H9 (cell line): Measurements from ENCODE around the gene TSPAN8. TPM values are rescaled to one million over a fixed set of nuclear protein-coding genes. Genes with fewer than 3 reads are reported as not detected.
"Not testable (repeated sequence)": the region's sequence is repeated elsewhere in the genome, so short reads cannot be mapped to it uniquely, and the experiment has no call there.

Experiments
- DNase-seq: peaks from one replicate; pipeline ENCODE4 v3.0.0-alpha.2; 2017
- H2AFZ ChIP-seq: one replicate; pipeline ENCODE4 v1.6.1; 2013; ENCODE audit warnings: mild to moderate bottlenecking, low read length, control low read depth, moderate library complexity
- H2AK5ac ChIP-seq: 2 replicates; pipeline ENCODE4 v1.6.1; 2013; ENCODE audit warnings: low read length, control low read depth, mixed read lengths; ENCODE audit not compliant: insufficient read length
- H2BK120ac ChIP-seq: one replicate; pipeline ENCODE4 v1.6.1; 2013; ENCODE audit warnings: low read depth, mild to moderate bottlenecking, low read length, control low read depth, inconsistent platforms; ENCODE audit not compliant: poor library complexity, severe bottlenecking
- H2BK12ac ChIP-seq: 2 replicates; pipeline ENCODE4 v1.6.1; 2013; ENCODE audit warnings: low read length, control low read depth, mixed read lengths, low read depth; ENCODE audit not compliant: insufficient read length
- H2BK15ac ChIP-seq: 2 replicates; pipeline ENCODE4 v1.6.1; 2013; ENCODE audit warnings: low read depth, low read length, control low read depth
- H2BK20ac ChIP-seq: one replicate; pipeline ENCODE4 v1.6.1; 2013; ENCODE audit warnings: low read depth, mild to moderate bottlenecking, low read length, control low read depth, inconsistent platforms; ENCODE audit not compliant: poor library complexity, severe bottlenecking
- H2BK5ac ChIP-seq: 2 replicates; pipeline ENCODE4 v1.6.1; 2013; ENCODE audit warnings: low read length, control low read depth, mixed read lengths; ENCODE audit not compliant: insufficient read length
- H3K14ac ChIP-seq: 2 replicates; pipeline ENCODE4 v1.6.1; 2013; ENCODE audit warnings: low read length, control low read depth; ENCODE audit not compliant: insufficient read depth
- H3K18ac ChIP-seq: 2 replicates; pipeline ENCODE4 v1.6.1; 2013; ENCODE audit warnings: low read depth, mild to moderate bottlenecking, mixed read lengths, low read length, control low read depth; ENCODE audit not compliant: insufficient read length
- H3K23ac ChIP-seq: 2 replicates; pipeline ENCODE4 v1.6.1; 2013; ENCODE audit warnings: low read length, control low read depth, mixed read lengths, low read depth; ENCODE audit not compliant: insufficient read length
- H3K23me2 ChIP-seq: 2 replicates; pipeline ENCODE4 v1.6.1; 2013; ENCODE audit warnings: low read depth, mild to moderate bottlenecking, mixed read lengths, low read length, control low read depth; ENCODE audit not compliant: insufficient read length, poor library complexity, severe bottlenecking
- H3K27ac ChIP-seq: 2 replicates; pipeline ENCODE4 v1.5.1; 2013; ENCODE audit warnings: low read length, control low read depth, mixed read lengths, low read depth; ENCODE audit not compliant: insufficient read length
- H3K27me3 ChIP-seq: 2 replicates; pipeline ENCODE4 v1.6.1; 2013; ENCODE audit warnings: low read length, control low read depth, inconsistent platforms; ENCODE audit not compliant: insufficient read depth
- H3K4ac ChIP-seq: 2 replicates; pipeline ENCODE4 v1.6.1; 2013; ENCODE audit warnings: low read depth, mild to moderate bottlenecking, control low read depth, inconsistent platforms, low read length, moderate library complexity
- H3K4me1 ChIP-seq: 2 replicates; pipeline ENCODE4 v1.6.1; 2013; ENCODE audit warnings: low read length, control low read depth, inconsistent platforms; ENCODE audit not compliant: insufficient read depth
- H3K4me2 ChIP-seq: 2 replicates; pipeline ENCODE4 v1.6.1; 2013; ENCODE audit warnings: low read length, control low read depth, mixed read lengths; ENCODE audit not compliant: insufficient read length, insufficient read depth
- H3K56ac ChIP-seq: 2 replicates; pipeline ENCODE4 v1.6.1; 2013; ENCODE audit warnings: low read depth, mild to moderate bottlenecking, mixed read lengths, low read length, control low read depth; ENCODE audit not compliant: insufficient read length
- H3K79me1 ChIP-seq: 2 replicates; pipeline ENCODE4 v1.6.1; 2013; ENCODE audit warnings: low read depth, mild to moderate bottlenecking, moderate library complexity, low read length, control low read depth, inconsistent platforms; ENCODE audit not compliant: insufficient read depth, poor library complexity, severe bottlenecking
- H3K79me2 ChIP-seq: 2 replicates; pipeline ENCODE4 v1.6.1; 2013; ENCODE audit warnings: low read length, control low read depth, inconsistent platforms; ENCODE audit not compliant: insufficient read depth
- H3K9ac ChIP-seq: 2 replicates; pipeline ENCODE4 v1.6.1; 2013; ENCODE audit warnings: low read length, control low read depth, mixed read lengths; ENCODE audit not compliant: insufficient read length; ENCODE audit errors: extremely low read depth
- H3K9me3 ChIP-seq: one replicate; pipeline ENCODE4 v1.6.1; 2013; ENCODE audit warnings: low read depth, low read length, inconsistent platforms; ENCODE audit not compliant: control insufficient read depth
- H3T11ph ChIP-seq: one replicate; pipeline ENCODE4 v1.6.1; 2013; ENCODE audit warnings: mild to moderate bottlenecking, low read length, control low read depth, inconsistent platforms
- H4K20me1 ChIP-seq: one replicate; pipeline ENCODE4 v1.6.1; 2013; ENCODE audit not compliant: control insufficient read depth, insufficient read length, insufficient read depth
- H4K5ac ChIP-seq: 2 replicates; pipeline ENCODE4 v1.6.1; 2013; ENCODE audit warnings: low read depth, mild to moderate bottlenecking, mixed read lengths, low read length, control low read depth; ENCODE audit not compliant: insufficient read length
- H4K8ac ChIP-seq: replicated peaks from 2 replicates; pipeline ENCODE4 v1.6.1; 2013; ENCODE audit warnings: low read length, control low read depth, mixed read lengths, low read depth; ENCODE audit not compliant: insufficient read length
- H4K91ac ChIP-seq: 2 replicates; pipeline ENCODE4 v1.6.1; 2013; ENCODE audit warnings: low read depth, mild to moderate bottlenecking, moderate library complexity, mixed read lengths, low read length, control low read depth; ENCODE audit not compliant: insufficient read length
- H3K27ac Mint-ChIP-seq, 3 experiments: 2 replicates in 2 of 3; 3 replicates in 1 of 3; pipeline ENCODE4 v1.8.0; 2020 to 2021; ENCODE audit warnings: mixed read lengths in 3 of 3, mild to moderate bottlenecking in 1 of 3, moderate library complexity in 1 of 3
- H3K27me3 Mint-ChIP-seq: 2 replicates; pipeline ENCODE4 v1.8.0; 2021; ENCODE audit warnings: low read depth, mild to moderate bottlenecking, moderate library complexity, mixed read lengths
- H3K36me3 Mint-ChIP-seq, 3 experiments: 2 replicates in 2 of 3; 3 replicates in 1 of 3; pipeline ENCODE4 v1.8.0; 2020 to 2021; ENCODE audit warnings: low read depth in 3 of 3, mixed read lengths in 3 of 3; ENCODE audit not compliant: insufficient read depth in 1 of 3
- H3K4me1 Mint-ChIP-seq, 2 experiments: 2 replicates each; pipeline ENCODE4 v1.8.0; 2020; ENCODE audit warnings: mixed read lengths in 2 of 2
- H3K4me3 Mint-ChIP-seq, 2 experiments: 2 replicates in 1 of 2; 3 replicates in 1 of 2; pipeline ENCODE4 v1.8.0; 2020 to 2021; ENCODE audit warnings: mild to moderate bottlenecking in 2 of 2, mixed read lengths in 2 of 2, moderate library complexity in 1 of 2
- H3K9me3 Mint-ChIP-seq, 2 experiments: 2 replicates in 1 of 2; 3 replicates in 1 of 2; pipeline ENCODE4 v1.8.0; 2020; ENCODE audit warnings: mild to moderate bottlenecking in 2 of 2, mixed read lengths in 2 of 2, moderate library complexity in 1 of 2
- CTCF ChIP-seq: fragments of 200-600 bp; sonication (generic); conservative IDR thresholded peaks from 3 replicates; pipeline ENCODE4 v1.8.0; 2021; ENCODE audit warnings: antibody characterized with exemption, mild to moderate bottlenecking
- WGBS: extraction: QIAGEN DNeasy Blood & Tissue Kit; methylation state at CpG from one replicate; pipeline ENCODE4 v1.1.7; 2013; ENCODE audit warnings: missing lambda C conversion rate, low lambda C conversion rate, mixed read lengths; ENCODE audit not compliant: insufficient read length; ENCODE audit errors: extremely low coverage; 5-methylcytosine and 5-hydroxymethylcytosine counted together
- total RNA-seq: library from RNA; stranded (reverse); gene quantifications from 2 replicates; pipeline ENCODE4 v1.2.1, GENCODE V29; 2021

The TSPAN8 gene
- total RNA-seq, 1 experiment from 2014 or later, result not detected

GRCh38 chr12:71124835-71125460 lies 32.9 kb downstream of the TSPAN8 start:
- H3K27me3 Mint-ChIP-seq, result no peaks in the 10 kb centered on the region

GRCh38 chr12:71113148-71113547 lies 44.7 kb downstream of the TSPAN8 start:
- H3K27ac Mint-ChIP-seq, H3K56ac ChIP-seq, H2AFZ ChIP-seq, H3K27me3 ChIP-seq, H2BK20ac ChIP-seq, H3K23me2 ChIP-seq, H2BK12ac ChIP-seq, H2BK120ac ChIP-seq, H3K79me2 ChIP-seq, H3K79me1 ChIP-seq, H2BK5ac ChIP-seq, H3K27me3 Mint-ChIP-seq, H3K9me3 ChIP-seq, H3K4me1 Mint-ChIP-seq, H3K14ac ChIP-seq, H3T11ph ChIP-seq, H3K4me3 Mint-ChIP-seq, H2AK5ac ChIP-seq, H3K4me2 ChIP-seq, H3K27ac ChIP-seq, H3K4ac ChIP-seq, DNase-seq, H3K23ac ChIP-seq, H3K9ac ChIP-seq, H4K8ac ChIP-seq, H3K18ac ChIP-seq, H3K4me1 ChIP-seq, H2BK15ac ChIP-seq, H4K5ac ChIP-seq, H4K20me1 ChIP-seq, H4K91ac ChIP-seq: not testable (repeated sequence)
- H3K9me3 Mint-ChIP-seq, result peaks cover 28 to 44% of the 10 kb centered on the region in 2 experiments
- WGBS, result no CpG with 5 or more reads among the region's 1 CpG
- H3K36me3 Mint-ChIP-seq, result peaks cover 25 to 47% (median 38%) of the 10 kb centered on the region in 3 experiments

More at GRCh38 chr12:71124835-71125460, 32.9 kb downstream of the TSPAN8 start:
- Histone ChIP-seq H3K14ac (no peak overlapping the region), H3K56ac (no peak overlapping the region), H2BK5ac (no peak overlapping the region), H3K27ac (no peak overlapping the region), H3K4me2 (no peak overlapping the region), H4K5ac (no peak overlapping the region), H2BK20ac (no peak overlapping the region), H3K27me3 (no peaks in the 10 kb centered on the region), H3K9me3 (no peaks in the 10 kb centered on the region), H2AK5ac (no peak overlapping the region), H2AFZ (no peak overlapping the region), H3T11ph (no peak overlapping the region), H3K23ac (no peak overlapping the region), H3K4ac (no peak overlapping the region), H3K4me1 (no peaks in the 10 kb centered on the region), H3K79me1 (no peaks in the 10 kb centered on the region), H2BK120ac (no peak overlapping the region), H3K23me2 (no peaks in the 10 kb centered on the region), H4K20me1 (no peaks in the 10 kb centered on the region), H3K18ac (no peak overlapping the region), H4K91ac (no peak overlapping the region), H3K79me2 (no peaks in the 10 kb centered on the region), H2BK15ac (no peak overlapping the region), H3K9ac (no peak overlapping the region), H4K8ac (no peak overlapping the region), H2BK12ac (no peak overlapping the region)
- H3K9me3 Mint-ChIP-seq, result no peaks in the 10 kb centered on the region; a peak in 1 of 5 replicates
- H3K4me1 Mint-ChIP-seq, result peaks cover 10 to 11% of the 10 kb centered on the region in 2 experiments
- no peak for DNase-seq
- no CpG with 5 or more reads among the region's 5 CpGs for WGBS
- no peak for TF ChIP-seq CTCF
- H3K36me3 Mint-ChIP-seq, result no peaks in the 10 kb centered on the region
- H3K27ac Mint-ChIP-seq, result no peak overlapping the region
- H3K4me3 Mint-ChIP-seq, result no peak overlapping the region
